GM20431 (cell line): ENCODE measurements around the gene PRKN.
"Not testable (repeated sequence)": the region's sequence is repeated elsewhere in the genome, so short reads cannot be mapped to it uniquely, and the experiment has no call there.

Source experiments
- in situ Hi-C: fragments of 300-500 bp; cut with MseI, MboI; formaldehyde crosslinking; loops from one replicate; pipeline ENCODE4 v1.15.0; 2020; ENCODE audit warnings: low sequenced_read_pairs; ENCODE audit not compliant: unreplicated experiment

The PRKN gene

DNA sequence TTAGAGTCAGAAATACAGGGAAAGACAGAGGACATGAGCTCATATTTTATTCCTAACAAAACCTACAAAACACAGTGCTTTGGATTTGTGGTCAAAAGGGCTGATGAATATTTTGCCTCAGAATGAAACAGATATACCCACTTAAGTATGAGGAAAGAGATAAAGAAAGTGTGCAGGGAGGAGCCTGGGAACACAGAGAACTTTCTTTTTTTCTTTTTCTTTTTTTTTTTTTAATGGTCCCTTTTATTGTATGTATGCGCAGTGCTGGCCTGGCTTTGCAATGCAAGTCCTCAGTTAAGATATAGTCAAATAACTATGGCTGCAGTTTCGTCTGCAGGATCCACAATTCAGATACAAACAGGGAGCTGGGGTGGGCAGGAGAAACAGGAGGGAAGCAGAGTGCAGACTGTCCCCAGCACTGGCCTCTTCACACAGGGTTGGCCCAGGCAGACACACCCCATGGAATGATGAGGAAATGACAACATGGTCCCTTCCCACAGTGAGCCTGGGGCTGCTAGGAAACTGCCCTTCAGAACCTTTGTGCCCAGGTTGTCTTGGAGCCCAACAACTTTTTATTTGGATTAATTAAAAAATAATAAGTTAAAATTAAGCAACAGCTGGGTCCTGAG is 823.9 kb downstream of the PRKN start:
- in situ Hi-C loops = no loop called here

DNA sequence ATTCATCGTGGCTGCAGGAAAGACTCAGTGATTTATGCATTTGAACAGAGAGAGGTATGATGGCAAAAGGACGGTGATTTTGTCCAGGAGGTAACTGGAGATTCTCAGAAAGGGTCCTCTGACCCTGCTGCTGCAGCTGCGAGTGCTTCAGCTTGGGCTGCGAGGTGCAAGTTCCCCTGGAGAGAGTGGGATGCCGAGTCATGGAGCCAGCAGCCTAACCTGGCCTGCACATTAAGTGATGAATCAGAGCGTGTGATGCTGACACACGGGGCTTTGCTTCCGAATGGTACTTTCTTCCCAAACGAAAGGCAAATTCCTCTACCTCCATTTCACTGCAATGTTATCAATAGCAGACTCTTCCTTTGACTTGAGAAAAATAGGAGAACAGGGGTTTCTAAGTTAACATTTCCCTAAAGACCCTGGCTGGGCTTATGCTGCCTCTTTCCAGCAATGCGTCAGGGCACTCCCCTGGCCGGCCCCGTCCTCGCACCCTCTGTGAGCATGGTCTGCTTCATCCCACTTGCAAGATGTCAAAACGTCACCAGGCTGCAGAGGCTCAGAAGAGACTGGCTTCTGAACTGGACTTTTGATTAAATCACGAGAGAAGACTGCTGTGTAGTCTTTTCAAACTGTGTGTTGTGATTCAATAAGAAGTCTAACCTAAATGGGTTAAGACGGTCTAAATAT is 825.7 kb downstream of the PRKN start:
- in situ Hi-C loops = no loop called here

DNA sequence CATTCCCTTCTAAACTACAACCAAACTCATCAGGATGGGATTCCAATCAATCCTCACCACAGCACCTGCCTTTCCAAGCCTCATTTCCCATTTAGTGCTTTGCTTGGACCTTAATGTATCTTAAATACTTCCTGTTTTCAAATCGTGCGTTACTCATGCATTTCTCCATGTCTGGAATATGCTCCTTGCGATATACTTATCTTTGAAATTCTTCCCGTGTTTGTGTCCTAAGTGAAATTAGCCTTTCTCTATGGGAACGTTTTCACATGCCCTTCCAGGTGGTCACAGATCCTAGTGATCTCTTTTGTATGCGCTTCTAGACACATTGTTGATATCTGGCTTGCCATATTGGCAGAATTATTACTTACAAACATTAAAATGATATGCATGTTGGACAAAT is 833.1 kb downstream of the PRKN start:
- in situ Hi-C loops = no loop called here

DNA sequence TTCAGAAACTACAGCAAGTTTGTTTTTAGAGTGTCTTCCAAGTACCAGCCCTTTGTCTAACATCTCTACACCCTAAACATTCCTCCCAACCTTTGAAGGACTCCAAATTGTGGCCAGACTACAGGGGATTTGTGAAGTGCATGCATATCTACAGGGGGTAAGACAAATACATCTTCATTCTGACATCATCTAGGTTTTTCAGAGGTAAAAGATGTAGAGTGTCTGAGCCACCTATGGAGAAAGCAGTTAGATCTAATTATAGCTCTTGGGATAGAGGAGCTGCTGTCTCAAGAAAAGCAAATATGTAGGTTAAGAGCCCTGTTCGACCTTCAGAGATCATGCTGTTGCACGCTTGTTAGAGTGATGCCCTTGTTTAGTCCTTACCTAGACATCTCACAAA is 836.0 kb downstream of the PRKN start:
- in situ Hi-C loops = no loop called here

DNA sequence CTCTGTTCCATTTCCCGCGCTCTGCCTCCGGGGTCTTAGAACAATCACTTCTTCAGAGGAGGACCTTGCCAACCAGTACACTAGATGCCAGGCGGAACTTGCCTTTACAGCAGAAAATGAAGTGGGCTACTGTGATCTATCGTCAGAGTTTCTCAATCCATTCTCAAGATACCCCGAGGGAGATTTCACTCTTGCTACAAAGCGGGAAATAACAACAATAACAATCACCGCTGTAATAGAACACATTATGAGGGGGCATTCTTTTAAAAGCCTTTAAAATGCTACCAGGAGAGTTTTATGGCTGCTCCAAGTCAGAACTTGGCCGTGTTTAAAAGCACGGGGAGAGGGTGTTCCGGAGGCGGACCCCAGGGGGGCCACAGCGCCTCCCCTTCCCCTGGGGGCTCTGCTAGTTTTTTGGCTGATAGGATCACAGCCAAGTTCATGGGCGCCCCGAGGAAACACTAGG is 836.7 kb downstream of the PRKN start:
- in situ Hi-C loops = no loop called here

DNA sequence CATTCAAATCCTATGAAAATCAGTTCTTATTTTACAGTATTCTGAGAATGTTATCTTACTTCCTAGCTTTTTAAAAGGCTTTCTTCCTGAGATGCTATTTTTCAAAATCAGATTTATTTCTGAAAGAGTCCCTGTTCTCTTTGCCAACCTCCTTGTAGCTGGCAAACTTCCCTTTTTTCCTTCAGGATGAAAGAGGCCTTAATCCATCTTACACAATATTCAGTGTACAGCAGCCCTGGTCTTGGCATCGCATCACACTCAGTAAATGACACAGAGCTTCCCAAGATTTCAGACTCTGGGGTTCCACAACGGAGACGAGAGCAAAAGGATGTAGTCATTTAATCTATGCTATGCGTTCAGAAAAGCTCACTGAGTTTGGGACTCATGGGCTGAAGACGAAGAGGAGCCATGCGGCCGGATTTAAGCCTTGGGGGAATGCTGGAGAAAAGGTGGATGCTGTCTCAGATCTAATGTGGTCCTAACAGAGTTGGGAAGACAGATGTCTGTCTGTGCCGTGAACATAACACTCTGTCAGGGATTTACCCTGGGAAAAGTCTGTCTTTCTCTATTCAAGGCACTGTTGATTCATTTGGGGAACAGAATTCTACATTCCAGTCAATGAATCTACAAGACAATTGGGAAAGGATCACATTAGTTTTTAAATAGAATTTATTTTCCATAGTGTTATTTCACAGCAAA is 837.3 kb downstream of the PRKN start:
- in situ Hi-C loops = no loop called here

DNA sequence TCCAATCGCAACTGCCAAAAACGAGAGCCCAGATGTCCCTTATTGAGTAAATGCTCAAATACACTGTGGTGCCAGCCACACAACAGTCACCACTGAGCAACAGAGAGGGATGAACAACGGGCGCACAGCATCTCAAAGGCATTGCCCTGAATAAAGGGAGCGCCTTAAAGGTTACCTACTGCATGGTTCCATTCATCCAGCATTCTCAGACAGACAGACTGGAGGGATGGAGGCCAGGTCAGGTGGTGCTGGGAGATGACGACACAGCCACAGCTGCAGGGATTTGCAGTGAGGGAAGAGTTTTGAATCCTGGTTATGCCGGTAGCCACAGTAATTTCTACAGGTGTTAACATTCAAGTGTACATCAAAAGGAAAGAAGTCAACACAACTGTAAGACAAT is 838.2 kb downstream of the PRKN start:
- in situ Hi-C loops = no loop called here

DNA sequence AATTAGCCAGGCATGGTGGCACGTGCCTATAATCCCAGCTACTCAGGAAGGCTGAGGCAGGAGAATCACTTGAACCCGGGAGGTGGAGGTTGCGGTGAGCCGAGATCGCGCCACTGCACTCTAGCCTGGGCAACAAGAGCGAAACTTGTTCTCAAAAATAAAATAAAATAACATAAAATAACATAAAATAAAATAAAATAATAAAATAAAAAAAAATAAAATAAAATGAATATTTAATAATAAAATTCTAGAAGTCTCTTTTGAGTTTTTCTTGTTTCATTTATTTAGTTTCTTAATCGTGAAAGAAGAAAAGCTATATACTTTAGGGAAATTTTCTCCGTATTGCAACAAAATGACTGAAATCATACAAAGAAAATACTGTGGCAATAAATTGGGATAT is 841.0 kb downstream of the PRKN start:
- in situ Hi-C loops = not testable (repeated sequence)

DNA sequence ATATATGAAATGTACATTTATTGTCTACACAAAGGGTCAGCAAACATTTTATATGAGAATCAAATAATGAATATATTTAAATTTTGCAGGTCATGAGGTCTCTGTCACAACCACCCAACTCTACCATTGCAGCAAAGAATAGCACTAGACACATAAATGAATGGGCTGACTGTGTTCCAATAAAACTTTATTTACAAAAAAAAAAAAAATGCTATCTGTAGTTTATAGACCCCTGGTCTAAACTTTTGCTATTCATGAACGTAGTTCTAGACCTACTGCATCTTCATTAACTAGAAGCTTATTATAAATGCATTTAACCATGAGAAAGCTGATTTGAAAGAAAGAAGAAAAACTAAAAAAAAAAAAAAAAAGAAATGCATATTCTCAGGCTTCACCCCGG is 842.8 kb downstream of the PRKN start:
- in situ Hi-C loops = no loop called here

DNA sequence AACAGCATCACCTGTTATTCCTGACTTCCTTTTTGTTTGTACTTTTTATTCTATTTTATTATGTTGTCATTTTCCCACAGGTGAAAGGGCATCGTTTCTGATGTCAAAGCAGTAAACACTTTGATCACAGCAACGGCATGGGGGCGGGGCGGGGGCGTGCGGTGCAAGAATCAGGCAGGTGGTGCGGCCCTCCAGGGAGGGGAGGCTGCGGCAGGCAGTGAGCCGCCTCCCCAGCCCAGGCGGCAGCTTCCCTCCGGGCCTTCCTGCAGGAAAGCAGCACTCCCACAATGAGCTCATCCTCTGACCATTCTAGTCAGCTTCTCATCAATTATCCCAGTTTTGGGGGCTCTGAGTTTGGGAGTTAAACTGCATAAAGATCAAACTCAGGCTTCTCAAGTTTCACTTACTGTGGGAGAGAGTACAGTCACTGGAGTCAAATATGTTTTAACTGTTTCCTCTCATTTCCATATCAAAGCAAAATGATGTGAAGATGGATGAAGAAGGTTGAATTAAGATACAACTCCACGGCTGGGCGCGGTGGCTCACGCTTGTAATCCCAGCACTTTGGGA is 845.3 kb downstream of the PRKN start:
- in situ Hi-C loops = no loop called here

DNA sequence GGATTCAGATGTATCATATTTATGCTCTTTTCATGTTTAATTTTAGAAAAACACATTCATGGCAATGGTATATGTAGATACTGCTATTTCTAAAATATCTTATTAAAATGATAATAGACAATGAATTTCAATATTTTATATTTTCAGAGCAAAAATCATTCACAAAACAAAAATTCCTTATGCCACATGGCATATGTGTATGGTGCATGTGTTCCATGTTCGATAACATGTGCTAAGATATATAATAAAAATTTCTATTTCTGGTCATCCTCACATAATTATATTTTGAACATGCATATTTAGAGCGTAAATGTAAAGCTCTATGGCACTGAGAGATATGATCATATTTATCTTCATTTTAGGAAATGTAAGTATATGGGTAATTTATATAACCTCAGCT is 847.5 kb downstream of the PRKN start:
- in situ Hi-C loops = no loop called here

DNA sequence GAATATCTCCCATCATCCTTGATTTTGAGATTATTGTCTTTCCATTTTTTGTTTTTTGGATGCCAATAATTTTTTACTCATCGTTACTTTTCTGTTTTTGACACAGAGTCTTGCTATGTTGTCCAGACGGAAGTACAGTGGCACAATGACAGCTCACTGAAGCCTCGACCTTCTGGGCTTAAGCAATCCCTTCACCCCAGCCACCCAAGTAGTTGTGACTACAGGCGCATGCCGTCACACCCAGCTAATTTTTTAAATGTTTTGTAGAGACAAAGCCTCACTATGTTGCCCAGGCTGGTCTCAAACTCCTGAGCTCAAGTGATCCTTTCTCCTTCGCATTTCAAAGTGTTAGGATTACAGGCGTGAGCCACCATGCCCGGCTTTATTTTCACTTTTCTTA is 851.3 kb downstream of the PRKN start:
- in situ Hi-C loops = no loop called here

DNA sequence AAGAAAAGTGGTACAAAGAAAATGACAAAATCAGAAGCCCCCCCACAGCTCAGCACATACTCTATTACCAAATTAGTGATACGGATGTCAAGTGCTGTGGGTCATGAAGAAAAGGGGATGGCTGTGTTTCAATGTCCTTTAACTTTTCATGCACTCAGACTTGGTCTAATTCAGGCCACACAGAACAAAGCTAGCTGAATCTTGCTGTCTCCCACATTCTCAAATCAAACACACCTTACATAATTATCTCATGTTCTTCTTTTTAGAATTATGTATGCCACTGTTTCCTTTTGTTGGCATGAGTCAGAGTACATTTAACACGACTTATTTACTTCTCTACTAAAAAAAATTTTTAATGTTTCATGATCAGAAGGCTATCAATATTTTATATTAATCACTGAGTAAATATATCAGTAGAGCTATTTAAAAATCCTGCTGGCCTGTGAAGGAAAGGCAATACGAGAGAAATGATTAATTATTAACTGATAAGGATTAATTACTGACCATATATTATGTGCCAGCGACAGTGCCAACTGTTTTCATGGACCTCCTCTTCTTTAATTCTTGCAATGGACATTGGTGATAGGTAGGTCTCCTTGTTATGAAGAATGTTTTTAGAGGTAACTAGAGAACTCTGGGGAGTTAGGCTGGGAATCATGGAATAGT is 857.2 kb downstream of the PRKN start:
- in situ Hi-C loops = no loop called here

DNA sequence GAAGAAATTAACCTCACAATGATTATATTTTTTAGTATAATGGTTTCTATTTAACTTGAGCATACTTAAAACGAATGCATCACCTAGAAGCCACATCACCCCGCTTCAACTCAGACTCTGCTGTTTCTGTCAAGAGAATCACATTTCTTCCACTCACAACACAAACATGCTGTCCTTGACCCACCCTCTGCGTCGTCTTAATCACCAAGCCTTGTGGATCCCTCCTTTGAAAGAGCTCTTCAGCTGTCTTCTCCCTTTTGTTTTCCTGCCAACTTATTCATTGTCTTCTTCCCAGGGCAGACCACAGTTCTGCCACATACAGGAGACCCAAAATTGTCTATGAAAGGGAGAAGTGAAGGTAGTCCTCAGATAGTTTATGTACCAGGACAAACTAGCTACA is 858.1 kb downstream of the PRKN start:
- in situ Hi-C loops = no loop called here

DNA sequence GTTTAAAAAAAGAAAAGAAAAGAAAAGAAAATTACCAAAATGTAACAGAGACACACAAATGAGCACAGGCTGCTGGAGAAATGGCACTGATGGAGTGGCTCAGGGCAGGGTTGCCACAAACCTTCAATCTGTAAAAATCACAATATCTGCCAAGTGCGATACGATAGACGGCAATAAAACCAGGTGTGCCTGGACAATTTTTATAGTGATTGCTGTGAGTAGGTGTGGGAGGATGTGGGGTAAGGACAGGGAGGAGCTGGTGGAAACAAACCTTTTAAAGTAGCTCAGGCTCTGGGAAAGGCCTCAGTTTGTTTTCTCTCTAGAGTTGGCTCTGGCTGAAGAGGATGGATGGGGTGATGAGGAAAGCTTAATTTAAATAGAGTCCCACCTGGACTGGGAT is 861.0 kb downstream of the PRKN start:
- in situ Hi-C loops = no loop called here

DNA sequence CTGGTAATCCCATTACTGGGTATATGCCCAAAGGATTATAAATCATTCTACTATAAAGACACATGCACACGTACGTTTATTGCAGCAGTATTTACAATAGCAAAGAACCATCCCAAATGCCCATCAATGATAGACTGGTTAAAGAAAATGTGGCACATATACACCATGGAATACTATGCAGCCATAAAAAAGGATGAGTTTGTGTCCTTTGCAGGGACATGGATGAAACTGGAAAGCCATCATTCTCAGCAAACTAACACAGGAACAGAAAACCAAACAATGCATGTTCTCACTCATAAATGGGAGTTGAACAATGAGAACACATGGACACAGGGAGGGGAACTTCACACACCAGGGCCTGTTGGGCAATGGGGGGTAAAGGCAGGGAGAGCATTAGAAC is 866.5 kb downstream of the PRKN start:
- in situ Hi-C loops = not testable (repeated sequence)

DNA sequence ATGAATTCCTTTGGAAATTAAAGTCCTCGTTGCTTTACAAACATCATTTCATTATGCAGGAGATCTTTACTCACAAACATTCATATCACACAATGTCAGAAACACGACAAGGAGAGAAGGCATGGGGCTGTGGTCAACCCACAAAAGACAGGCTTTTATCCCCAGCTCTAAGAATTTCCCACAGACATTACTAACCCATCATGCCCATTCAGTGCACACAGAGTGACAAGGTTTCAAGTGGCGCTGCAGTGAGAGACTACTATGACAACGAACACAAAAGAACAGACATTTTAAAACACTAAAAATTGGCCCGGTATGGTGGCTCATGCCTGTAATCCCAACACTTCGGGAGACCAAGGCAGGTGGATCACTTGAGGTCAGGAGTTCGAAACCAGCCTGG is 873.9 kb downstream of the PRKN start:
- in situ Hi-C loops = no loop called here

DNA sequence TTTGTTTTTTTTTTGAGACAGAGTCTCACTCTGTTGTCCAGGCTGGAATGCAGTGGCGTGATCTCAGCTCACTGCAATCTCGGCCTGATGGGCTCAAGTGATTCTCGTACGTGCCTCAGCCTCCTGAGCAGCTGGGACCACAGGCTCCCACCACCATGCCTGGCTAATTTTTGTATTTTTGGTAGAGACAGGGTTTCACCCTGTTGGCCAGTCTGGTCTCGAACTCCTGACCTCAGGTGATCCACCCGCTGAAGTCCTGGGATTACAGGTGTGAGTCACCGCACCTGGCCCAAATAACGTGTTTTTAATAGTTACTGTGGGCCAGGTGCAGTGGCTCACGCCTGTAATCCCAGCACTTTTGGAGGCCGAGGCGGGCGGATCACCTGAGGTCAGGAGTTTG is 876.1 kb downstream of the PRKN start:
- in situ Hi-C loops = not testable (repeated sequence)

DNA sequence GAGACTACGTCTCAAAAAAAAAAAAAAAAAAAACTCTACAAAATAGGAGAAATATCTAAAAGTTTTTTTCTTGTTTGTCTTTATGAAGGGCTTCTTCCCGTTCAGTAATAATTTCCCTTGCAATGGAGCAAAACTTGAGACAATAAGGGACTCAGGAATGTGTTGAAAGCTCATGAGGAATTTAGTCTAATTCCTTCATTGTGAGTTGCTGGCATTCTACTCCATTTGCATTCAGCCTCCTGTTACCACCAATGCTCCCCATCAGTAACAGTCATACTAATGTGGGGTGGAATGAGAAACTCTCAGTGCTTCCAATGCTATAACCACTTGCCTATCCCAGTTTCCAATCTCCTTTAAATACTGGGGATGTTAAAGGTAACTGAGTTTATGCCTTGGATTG is 877.0 kb downstream of the PRKN start:
- in situ Hi-C loops = no loop called here

DNA sequence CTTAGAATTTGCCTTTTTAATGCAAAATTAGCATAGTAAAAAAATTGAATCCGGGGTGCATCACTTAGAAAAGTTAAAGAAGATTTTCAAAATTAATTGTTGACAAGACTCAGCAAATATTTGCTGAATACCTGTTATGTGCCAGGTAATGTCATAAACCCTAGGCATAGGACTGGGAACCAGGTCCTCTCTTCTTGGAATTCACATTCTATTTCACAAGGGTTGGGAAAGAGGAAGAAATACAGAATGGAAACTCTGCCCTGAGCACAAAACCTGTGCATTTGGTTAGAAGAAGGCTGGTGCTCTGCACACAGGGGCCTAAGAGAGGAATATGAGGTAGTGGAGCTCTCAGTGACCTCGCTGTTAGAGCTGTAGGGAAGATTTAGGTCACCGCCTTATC is 879.9 kb downstream of the PRKN start:
- in situ Hi-C loops = no loop called here

DNA sequence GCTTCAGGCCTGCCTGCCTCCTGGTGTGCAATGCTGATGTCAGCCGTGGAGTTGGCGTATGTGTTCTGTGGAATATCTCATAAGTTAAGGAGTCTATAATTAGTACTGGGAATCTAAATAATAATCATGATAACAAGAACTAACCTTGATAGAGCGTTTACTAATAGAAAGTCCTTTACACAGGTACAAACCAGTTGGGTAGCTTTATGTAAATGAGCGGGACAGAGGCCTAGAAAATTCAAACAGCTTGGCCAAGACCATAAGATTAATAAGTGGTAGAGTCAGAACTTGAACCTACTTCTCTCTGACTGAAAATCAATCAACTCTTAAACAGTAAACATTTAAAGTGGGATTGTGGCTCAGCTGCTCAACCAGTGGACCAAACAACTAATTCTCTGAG is 882.8 kb downstream of the PRKN start:
- in situ Hi-C loops = no loop called here
